Liver (tissue), 9 donors: Measurements from ENCODE around the gene ERP44. TPM values are rescaled to one million over a fixed set of nuclear protein-coding genes. Genes with fewer than 3 reads are reported as not detected.

ENCODE experiments used
- DNase-seq: peaks from one replicate; pipeline ENCODE4 v3.0.0-alpha.2; 2017; ENCODE audit warnings: low spot score
- H3K27ac ChIP-seq, 2 donors: one replicate each; pipeline ENCODE4 v1.7.0; 2013; ENCODE audit warnings: inconsistent platforms in 2 of 2, low read length in 2 of 2, control low read depth in 1 of 2, low read depth in 1 of 2, mild to moderate bottlenecking in 1 of 2
- H3K27me3 ChIP-seq, 4 donors: one replicate each; pipeline versions ENCODE4 v1.6.1 to v1.7.0; 2013; ENCODE audit warnings: low read length in 3 of 4, inconsistent platforms in 1 of 4, mild to moderate bottlenecking in 1 of 4, moderate library complexity in 1 of 4; ENCODE audit not compliant: control insufficient read depth in 4 of 4, insufficient read depth in 4 of 4
- H3K36me3 ChIP-seq, 4 donors: one replicate each; pipeline versions ENCODE4 v1.6.1 to v1.7.0; 2013; ENCODE audit warnings: low read length in 3 of 4, mild to moderate bottlenecking in 3 of 4, low read depth in 1 of 4, moderate library complexity in 1 of 4; ENCODE audit not compliant: control insufficient read depth in 4 of 4, insufficient read depth in 3 of 4
- H3K4me1 ChIP-seq, 4 donors: one replicate each; pipeline versions ENCODE4 v1.6.1 to v1.7.0; 2013; ENCODE audit warnings: low read length in 3 of 4, mild to moderate bottlenecking in 3 of 4, moderate library complexity in 1 of 4; ENCODE audit not compliant: control insufficient read depth in 4 of 4, insufficient read depth in 4 of 4
- H3K4me3 ChIP-seq, 3 donors: one replicate each; pipeline versions ENCODE4 v1.6.1 to v1.7.0; 2013; ENCODE audit warnings: low read length in 3 of 3, control low read depth in 1 of 3, low read depth in 1 of 3, mild to moderate bottlenecking in 1 of 3
- H3K9ac ChIP-seq, 2 donors: one replicate each; pipeline ENCODE4 v1.7.0; 2013; ENCODE audit warnings: low read length in 2 of 2, mild to moderate bottlenecking in 2 of 2, moderate library complexity in 2 of 2, control low read depth in 1 of 2, low read depth in 1 of 2
- H3K9me3 ChIP-seq, 4 donors: one replicate each; pipeline versions ENCODE4 v1.6.1 to v1.7.0; 2013; ENCODE audit warnings: low read length in 3 of 4; ENCODE audit not compliant: control insufficient read depth in 4 of 4
- ATF3 ChIP-seq: IDR thresholded peaks from 2 replicates; pipeline ENCODE4 v1.6.1; 2016; ENCODE audit warnings: antibody characterized with exemption
- CTCF ChIP-seq: fragments of 150-350 bp; IDR thresholded peaks from 2 replicates; pipeline ENCODE4 v1.5.1; 2017; ENCODE audit warnings: improper control_type of control experiment, low read depth, low read length; ENCODE audit not compliant: missing input control
- EGR1 ChIP-seq, 2 donors: IDR thresholded peaks; 2 replicates each; pipeline ENCODE4 v1.6.1; 2016 to 2018; ENCODE audit warnings: antibody characterized with exemption in 2 of 2, low read depth in 2 of 2
- FOXA1 ChIP-seq: IDR thresholded peaks from 2 replicates; pipeline ENCODE4 v1.6.1; 2016; ENCODE audit warnings: antibody characterized with exemption
- FOXA2 ChIP-seq: IDR thresholded peaks from 2 replicates; pipeline ENCODE4 v1.6.1; 2016; ENCODE audit warnings: antibody characterized with exemption
- GABPA ChIP-seq, 2 donors: IDR thresholded peaks in 1 of 2; conservative IDR thresholded peaks in 1 of 2; 2 replicates each; pipeline ENCODE4 v1.6.1; 2016; ENCODE audit warnings: antibody characterized with exemption in 2 of 2, mild to moderate bottlenecking in 1 of 2, moderate library complexity in 1 of 2
- HNF4G ChIP-seq: IDR thresholded peaks from 2 replicates; pipeline ENCODE4 v1.6.1; 2016; ENCODE audit warnings: antibody characterized with exemption
- JUND ChIP-seq, 2 donors: IDR thresholded peaks; 2 replicates each; pipeline ENCODE4 v1.6.1; 2016; ENCODE audit warnings: antibody characterized with exemption in 2 of 2
- NR2F2 ChIP-seq: IDR thresholded peaks from 2 replicates; pipeline ENCODE4 v1.6.1; 2016; ENCODE audit warnings: antibody characterized with exemption
- RAD21 ChIP-seq, 2 donors: IDR thresholded peaks; 2 replicates each; pipeline ENCODE4 v1.6.1; 2016; ENCODE audit warnings: antibody characterized with exemption in 2 of 2, mild to moderate bottlenecking in 2 of 2
- REST ChIP-seq: IDR thresholded peaks from 2 replicates; pipeline ENCODE4 v1.6.1; 2016; ENCODE audit warnings: antibody characterized with exemption, mild to moderate bottlenecking
- RXRA ChIP-seq, 2 donors: IDR thresholded peaks; 2 replicates each; pipeline ENCODE4 v1.6.1; 2017 to 2018; ENCODE audit warnings: antibody characterized with exemption in 2 of 2, mild to moderate bottlenecking in 1 of 2
- SP1 ChIP-seq: IDR thresholded peaks from 2 replicates; pipeline ENCODE4 v1.6.1; 2018; ENCODE audit warnings: antibody characterized with exemption, mild to moderate bottlenecking
- TAF1 ChIP-seq: conservative IDR thresholded peaks from 2 replicates; pipeline ENCODE4 v1.6.1; 2016; ENCODE audit warnings: antibody characterized with exemption, mild to moderate bottlenecking
- YY1 ChIP-seq: IDR thresholded peaks from 2 replicates; pipeline ENCODE4 v1.6.1; 2016; ENCODE audit warnings: antibody characterized with exemption, mild to moderate bottlenecking
- ZBTB33 ChIP-seq: IDR thresholded peaks from 2 replicates; pipeline ENCODE4 v1.6.1; 2016; ENCODE audit warnings: antibody characterized with exemption
- WGBS: extraction: QIAGEN DNeasy Blood & Tissue Kit; methylation state at CpG from one replicate; pipeline ENCODE4 v1.1.7; 2013; 5-methylcytosine and 5-hydroxymethylcytosine counted together
- polyA plus RNA-seq, 2 donors: library from polyadenylated mRNA; stranded (reverse) in 1 of 2; unstranded in 1 of 2; fragments of 200-250 nt in 1 of 2; fragments of >200 nt in 1 of 2; fragmentation: Nextera tagmentation in 1 of 2; extraction: Ambion mirVana in 1 of 2; gene quantifications; one replicate each; pipeline versions ENCODE4 v1.2.1 to v1.2.3, GENCODE V29; 2013 to 2015
- total RNA-seq, 2 donors: library from RNA; depleted of rRNA; stranded (reverse); fragments of >200 nt; gene quantifications; one replicate each; pipeline ENCODE4 v1.2.3, GENCODE V29; 2014
- TF ChIP-seq, protein P1 (sequence below): IDR thresholded peaks from 2 replicates; pipeline ENCODE4 v1.6.1; 2016; ENCODE audit warnings: antibody characterized with exemption
- donor health status: healthy.
- donor health status: healthy.
- donor health status: healthy.
- donor health status: healthy.
- donor health status: healthy.

ERP44 gene
- total and polyA plus RNA-seq, 4 donors = 13.0 to 26.8 (median 19.3) TPM

GRCh38 chr9:100038472-100038871 is 60.3 kb downstream of the ERP44 start:
- no peaks in the 10 kb centered on the region for H3K27me3 ChIP-seq
- TF ChIP-seq FOXA1 (no peak), FOXA2 (no peak), NR2F2 (no peak), ATF3 (no peak), TAF1 (no peak), RAD21 (IDR thresholded peaks at IDR 0.05) (no peak), GABPA (IDR thresholded peaks at IDR 0.05 in 1 of 2, conservative IDR thresholded peaks at IDR 0.05 in 1 of 2) (no peak), HNF4G (no peak), REST (no peak), YY1 (no peak), EGR1 (IDR thresholded peaks at IDR 0.05; ENCODE audit: low read depth in 2 of 2) (no peak), JUND (IDR thresholded peaks at IDR 0.05) (no peak), ZBTB33 (no peak), RXRA (IDR thresholded peaks at IDR 0.05) (no peak), CTCF (no peak), SP1 (no peak)
- TF ChIP-seq, protein P1, sequence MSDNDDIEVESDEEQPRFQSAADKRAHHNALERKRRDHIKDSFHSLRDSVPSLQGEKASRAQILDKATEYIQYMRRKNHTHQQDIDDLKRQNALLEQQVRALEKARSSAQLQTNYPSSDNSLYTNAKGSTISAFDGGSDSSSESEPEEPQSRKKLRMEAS = no peak
- no peak overlapping the region for H3K9ac ChIP-seq
- H3K4me1 ChIP-seq = no peaks in the 10 kb centered on the region
- no peak overlapping the region for H3K4me3 ChIP-seq
- no peak for DNase-seq
- H3K36me3 ChIP-seq = peaks cover 0 to 2% (median 0%) of the 10 kb centered on the region in 4 donors
- H3K27ac ChIP-seq = no peak overlapping the region
- WGBS = 98% methylated on average over 1 of the region's 1 CpG
- no peaks in the 10 kb centered on the region for H3K9me3 ChIP-seq
